SU-DHL-6 (cell line): Measurements from ENCODE around the gene FIZ1.

Experiments used
- H2AFZ ChIP-seq: fragments of 200-600 bp; sonication (generic); 2 replicates; pipeline ENCODE4 v1.6.1; 2014; ENCODE audit warnings: low read depth, mild to moderate bottlenecking, moderate library complexity, mixed read lengths, antibody characterized with exemption, low read length; ENCODE audit not compliant: severe bottlenecking
- H3F3A ChIP-seq: fragments of 200-600 bp; shearing (Covaris generic); 2 replicates; pipeline ENCODE4 v1.6.0; 2016; ENCODE audit warnings: antibody characterized with exemption, mild to moderate bottlenecking; ENCODE audit not compliant: insufficient read depth
- H3K27ac ChIP-seq: fragments of 200-600 bp; sonication (generic); 2 replicates; pipeline ENCODE4 v1.5.1; 2016; ENCODE audit warnings: low read depth, mild to moderate bottlenecking, low read length, moderate library complexity, mixed read lengths
- H3K27me3 ChIP-seq: fragments of 200-600 bp; sonication (generic), shearing (Covaris generic); 2 replicates; pipeline ENCODE4 v1.6.0; 2014; ENCODE audit warnings: mild to moderate bottlenecking, low read length
- H3K36me3 ChIP-seq: fragments of 200-600 bp; sonication (generic); 2 replicates; pipeline ENCODE4 v1.6.1; 2014; ENCODE audit warnings: mild to moderate bottlenecking, low read length, mixed read lengths
- H3K4me2 ChIP-seq: fragments of 300-600, 200-600 bp; shearing (Covaris generic), sonication (generic); 2 replicates; pipeline ENCODE4 v1.6.0; 2014; ENCODE audit warnings: low read length, low read depth, mild to moderate bottlenecking; ENCODE audit not compliant: poor library complexity, severe bottlenecking
- H3K4me3 ChIP-seq: fragments of 200-600 bp; sonication (generic); 2 replicates; pipeline ENCODE4 v1.5.1; 2014; ENCODE audit warnings: antibody characterized with exemption, low read length, mild to moderate bottlenecking, mixed read lengths; ENCODE audit not compliant: insufficient read depth, poor library complexity, severe bottlenecking
- H3K79me2 ChIP-seq: fragments of 200-600 bp; sonication (generic); 2 replicates; pipeline ENCODE4 v1.6.1; 2014; ENCODE audit warnings: mild to moderate bottlenecking, low read length, moderate library complexity; ENCODE audit not compliant: insufficient read depth
- H3K9ac ChIP-seq: fragments of 200-600 bp; sonication (generic); 2 replicates; pipeline ENCODE4 v1.7.0; 2014; ENCODE audit warnings: mild to moderate bottlenecking, low read length
- H3K9me2 ChIP-seq: fragments of 200-600 bp; sonication (generic); replicated peaks from 2 replicates; pipeline ENCODE4 v1.6.1; 2014; ENCODE audit warnings: low read length; ENCODE audit not compliant: insufficient read depth
- H3K9me3 ChIP-seq: fragments of 200-600 bp; sonication (generic); 2 replicates; pipeline ENCODE4 v1.6.1; 2014; ENCODE audit warnings: low read length, mixed read lengths; ENCODE audit not compliant: insufficient read depth
- H4K20me1 ChIP-seq: fragments of 200-600 bp; sonication (generic); 2 replicates; pipeline ENCODE4 v1.6.1; 2014; ENCODE audit warnings: low read depth, mild to moderate bottlenecking, antibody characterized with exemption, low read length, moderate library complexity, mixed read lengths
- EZH2phosphoT487 ChIP-seq: fragments of 200-600 bp; sonication (generic), shearing (Covaris generic); conservative IDR thresholded peaks from 2 replicates; pipeline ENCODE4 v1.6.1; 2018; ENCODE audit warnings: mild to moderate bottlenecking, antibody characterized with exemption, low read length, moderate library complexity, mixed read lengths
- TF ChIP-seq, protein P1 (sequence below): fragments of 200-600 bp; sonication (generic); IDR thresholded peaks from one replicate; pipeline ENCODE4 v1.5.1; 2017; ENCODE audit warnings: antibody characterized with exemption, mild to moderate bottlenecking, low read length, moderate library complexity; ENCODE audit not compliant: insufficient read depth, poor library complexity, severe bottlenecking

The FIZ1 gene

DNA sequence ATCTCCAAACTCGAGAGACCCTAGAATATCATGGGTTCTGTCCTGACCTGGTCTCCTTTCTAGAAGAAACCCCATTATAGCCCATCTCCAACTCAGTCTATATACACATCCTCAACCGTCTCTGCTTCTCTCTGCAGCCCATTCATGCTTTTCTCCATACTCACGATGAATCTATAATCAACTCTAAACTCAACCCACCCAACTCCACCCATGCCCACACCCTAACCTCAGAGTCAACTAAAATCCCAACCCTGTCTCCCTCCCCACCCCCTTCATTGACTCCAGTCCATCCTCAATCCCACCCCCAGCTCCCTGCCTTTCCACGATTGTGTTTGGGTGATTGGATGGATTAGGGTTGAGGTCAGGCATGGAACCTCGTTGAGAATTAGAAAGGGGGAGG, 55.8 kb downstream of the FIZ1 start:
- Histone ChIP-seq H3K4me2 (no peak overlapping the region), H4K20me1 (no peaks in the 10 kb centered on the region)

DNA sequence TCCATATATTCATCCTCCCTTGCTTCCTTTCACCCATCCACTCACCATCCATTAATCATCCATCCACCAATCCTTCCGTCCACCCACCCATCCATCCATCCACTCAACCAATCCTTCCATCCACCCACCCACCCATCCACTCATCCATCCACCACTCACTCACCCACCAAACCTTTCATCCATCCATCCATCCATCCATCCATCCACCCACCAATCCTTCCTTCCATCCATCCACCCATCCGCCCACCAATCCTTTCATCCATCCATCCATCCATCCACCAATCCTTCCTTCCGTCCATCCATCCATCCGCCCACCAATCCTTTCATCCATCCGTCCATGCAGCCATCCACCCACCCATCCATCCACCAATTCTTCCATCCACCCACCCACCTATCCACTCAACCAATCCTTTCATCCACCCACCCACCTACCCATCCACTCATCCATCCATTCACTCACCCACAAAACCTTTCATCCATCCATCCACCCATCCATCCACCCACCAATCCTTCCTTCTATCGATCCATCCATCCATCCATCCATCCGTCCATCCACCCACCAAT, 56.9 kb downstream of the FIZ1 start:
- Histone ChIP-seq H3K27me3 (no peaks in the 10 kb centered on the region), H3F3A (no peaks in the 10 kb centered on the region), H3K79me2 (no peaks in the 10 kb centered on the region), H3K27ac (no peak overlapping the region), H3K36me3 (no peaks in the 10 kb centered on the region), H4K20me1 (no peaks in the 10 kb centered on the region), H3K9me2 (no peaks in the 10 kb centered on the region), H3K4me3 (no peak overlapping the region), H3K4me2 (no peak overlapping the region), H2AFZ (no peak overlapping the region), H3K9me3 (no peaks in the 10 kb centered on the region), H3K9ac (no peak overlapping the region)
- TF ChIP-seq, protein P1, sequence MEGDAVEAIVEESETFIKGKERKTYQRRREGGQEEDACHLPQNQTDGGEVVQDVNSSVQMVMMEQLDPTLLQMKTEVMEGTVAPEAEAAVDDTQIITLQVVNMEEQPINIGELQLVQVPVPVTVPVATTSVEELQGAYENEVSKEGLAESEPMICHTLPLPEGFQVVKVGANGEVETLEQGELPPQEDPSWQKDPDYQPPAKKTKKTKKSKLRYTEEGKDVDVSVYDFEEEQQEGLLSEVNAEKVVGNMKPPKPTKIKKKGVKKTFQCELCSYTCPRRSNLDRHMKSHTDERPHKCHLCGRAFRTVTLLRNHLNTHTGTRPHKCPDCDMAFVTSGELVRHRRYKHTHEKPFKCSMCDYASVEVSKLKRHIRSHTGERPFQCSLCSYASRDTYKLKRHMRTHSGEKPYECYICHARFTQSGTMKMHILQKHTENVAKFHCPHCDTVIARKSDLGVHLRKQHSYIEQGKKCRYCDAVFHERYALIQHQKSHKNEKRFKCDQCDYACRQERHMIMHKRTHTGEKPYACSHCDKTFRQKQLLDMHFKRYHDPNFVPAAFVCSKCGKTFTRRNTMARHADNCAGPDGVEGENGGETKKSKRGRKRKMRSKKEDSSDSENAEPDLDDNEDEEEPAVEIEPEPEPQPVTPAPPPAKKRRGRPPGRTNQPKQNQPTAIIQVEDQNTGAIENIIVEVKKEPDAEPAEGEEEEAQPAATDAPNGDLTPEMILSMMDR, result no peak
- TF ChIP-seq EZH2phosphoT487, result no peak

More for the DNA sequence above, 55.8 kb downstream of the FIZ1 start:
- Histone ChIP-seq H2AFZ (no peak overlapping the region), H3K79me2 (no peaks in the 10 kb centered on the region), H3K9ac (no peak overlapping the region), H3K27ac (no peak overlapping the region), H3K4me3 (no peak overlapping the region), H3K9me3 (no peaks in the 10 kb centered on the region), H3F3A (no peaks in the 10 kb centered on the region), H3K9me2 (no peaks in the 10 kb centered on the region), H3K36me3 (no peaks in the 10 kb centered on the region), H3K27me3 (no peaks in the 10 kb centered on the region)
- TF ChIP-seq EZH2phosphoT487, result no peak
- TF ChIP-seq, protein P1, result no peak
